Measurements from ENCODE around the gene RHPN2. TPM values are rescaled to one million over a fixed set of nuclear protein-coding genes. Genes with fewer than 3 reads are reported as not detected.

Gene RHPN2
- total RNA-seq, 5 donors from 2014 or later (not counting 1 experiment from before 2014, with no cell fraction given): 0.16 to 0.66 (median 0.33) TPM

GRCh38 chr19:33089010-33089409 is 24.3 kb upstream of the RHPN2 start:
- Mint-ChIP-seq H3K4me1 (peaks cover 0 to 13% (median 12%) of the 10 kb centered on the region in 3 donors), H3K4me3 (no peak overlapping the region), H3K27me3 (no peaks in the 10 kb centered on the region), H3K9me3 (no peaks in the 10 kb centered on the region), H3K27ac (no peak overlapping the region), H3K36me3 (peaks cover 35% of the 10 kb centered on the region)
- ChIA-PET CTCF (no interaction called here), POLR2A (no interaction called here)
- Histone ChIP-seq H3K27ac (ENCODE audit: low read length) (no peak overlapping the region), H3K9me3 (no peaks in the 10 kb centered on the region), H3K4me3 (ENCODE audit: control insufficient read depth in 1 of 2, extremely low read depth in 1 of 2, low read length in 1 of 2) (no peak overlapping the region), H3K4me1 (ENCODE audit: control insufficient read depth in 1 of 2, extremely low read depth in 1 of 2, insufficient read depth in 2 of 2, low read length in 2 of 2) (no peaks in the 10 kb centered on the region), H3K36me3 (ENCODE audit: control insufficient read depth in 2 of 2, extremely low read depth in 1 of 2, insufficient read depth in 1 of 2, low read length in 1 of 2) (peaks cover 6 to 43% of the 10 kb centered on the region in 2 donors), H3K27me3 (replicated peaks in 1 of 2; ENCODE audit: control insufficient read depth in 2 of 2, extremely low read depth in 1 of 2, insufficient read depth in 2 of 2, low read length in 1 of 2) (no peaks in the 10 kb centered on the region)
- 96% methylated on average over 3 of the region's 3 CpGs for WGBS (ENCODE audit: insufficient coverage)
- DNase-seq (no peak), ATAC-seq (replicated peaks in 1 of 4) (no peak)

- CTCF ChIA-PET: no interaction called here
Observed at GRCh38 chr19:33086955-33087354, 22.3 kb upstream of the RHPN2 start.

GRCh38 chr19:33085570-33086128 is 21.0 kb upstream of the RHPN2 start:
- POLR2A ChIA-PET: no interaction called here

More at GRCh38 chr19:33086955-33087354, 22.3 kb upstream of the RHPN2 start:
- Histone ChIP-seq H3K4me3 (ENCODE audit: control insufficient read depth in 1 of 2, extremely low read depth in 1 of 2, low read length in 1 of 2) (no peak overlapping the region), H3K27me3 (replicated peaks in 1 of 2; ENCODE audit: control insufficient read depth in 2 of 2, extremely low read depth in 1 of 2, insufficient read depth in 2 of 2, low read length in 1 of 2) (no peaks in the 10 kb centered on the region), H3K27ac (ENCODE audit: low read length) (no peak overlapping the region), H3K9me3 (no peaks in the 10 kb centered on the region), H3K4me1 (ENCODE audit: control insufficient read depth in 1 of 2, extremely low read depth in 1 of 2, insufficient read depth in 2 of 2, low read length in 2 of 2) (peaks cover 3 to 10% of the 10 kb centered on the region in 2 experiments), H3K36me3 (ENCODE audit: control insufficient read depth in 2 of 2, extremely low read depth in 1 of 2, insufficient read depth in 1 of 2, low read length in 1 of 2) (peaks cover 6 to 28% of the 10 kb centered on the region in 2 donors)
- no peaks in the 10 kb centered on the region for H3K27me3 Mint-ChIP-seq
- H3K9me3 Mint-ChIP-seq: no peaks in the 10 kb centered on the region
- H3K36me3 Mint-ChIP-seq: peaks cover 25% of the 10 kb centered on the region
- POLR2A ChIA-PET: interaction anchor here in 1 of 2 donors (0.7 kb wide), 1 partner anchor 1516 kb away, joined by 5 read pairs; no protein-coding TSS in a partner anchor
- H3K4me1 Mint-ChIP-seq: peaks cover 3 to 23% (median 19%) of the 10 kb centered on the region in 3 donors
- no CpG with 5 or more reads among the region's 1 CpG for WGBS (ENCODE audit: insufficient coverage)
- H3K27ac Mint-ChIP-seq: no peak overlapping the region
- DNase-seq (no peak), ATAC-seq (replicated peaks in 1 of 4) (no peak)
- no peak overlapping the region for H3K4me3 Mint-ChIP-seq

DNA sequence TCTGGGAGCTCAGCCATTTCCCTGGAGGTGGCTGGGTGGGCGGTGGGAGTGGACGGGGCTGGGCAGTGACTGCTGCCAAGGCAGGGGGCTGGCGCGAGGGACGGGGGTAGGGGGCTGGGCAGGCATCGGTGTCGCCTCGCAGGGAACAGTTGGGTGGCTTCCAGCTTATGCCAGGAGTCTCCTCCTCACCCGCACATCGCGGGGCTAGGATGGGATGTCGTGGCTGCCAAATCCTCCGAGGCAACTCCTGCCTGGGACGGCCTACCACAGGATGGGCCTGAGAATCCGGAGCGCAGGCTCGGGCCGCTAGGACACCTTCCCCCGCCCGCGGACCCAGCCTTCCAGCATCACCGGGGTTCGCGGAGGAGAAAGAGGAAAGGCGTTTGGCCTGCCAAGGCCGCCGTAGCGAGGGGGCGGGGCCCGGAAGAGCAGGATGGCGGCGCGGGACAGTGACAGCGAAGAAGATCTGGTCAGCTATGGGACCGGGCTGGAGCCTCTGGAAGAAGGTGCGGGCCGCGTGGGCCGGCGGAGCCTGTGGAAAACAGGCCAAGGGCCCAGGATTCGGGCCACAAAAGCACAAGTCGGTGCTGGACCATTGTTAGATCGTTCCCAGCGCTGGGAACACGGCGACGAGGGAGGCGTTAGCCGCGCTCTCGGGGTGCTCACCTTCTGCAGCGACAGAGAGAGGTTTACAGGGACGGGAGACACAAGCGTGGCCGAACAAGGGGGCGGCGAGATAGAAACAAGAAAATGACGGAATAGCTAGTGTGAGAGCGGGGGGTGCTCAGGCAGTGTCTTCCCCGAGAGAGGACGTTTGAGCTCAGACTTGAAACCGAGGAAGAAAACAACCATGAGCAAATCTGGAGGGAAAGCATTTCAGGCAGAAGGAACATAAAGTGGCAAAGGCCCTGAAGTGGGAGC is 16.3 kb upstream of the RHPN2 start, which contains the start of gene GPATCH1:
Gene GPATCH1 (plus strand): TSS at position 421 of the 921 bp plus-strand sequence. CDS start 13 bp downstream, at position 434.
- Histone ChIP-seq H3K4me3 (ENCODE audit: control insufficient read depth in 1 of 2, extremely low read depth in 1 of 2, low read length in 1 of 2) (peak within 1 kb of the TSS; percentile 84 to 98), H3K27me3 (replicated peaks in 1 of 2; ENCODE audit: control insufficient read depth in 2 of 2, extremely low read depth in 1 of 2, insufficient read depth in 2 of 2, low read length in 1 of 2) (peaks cover 0 to 3% of the 10 kb centered on the region in 2 experiments), H3K9me3 (no peaks in the 10 kb centered on the region), H3K36me3 (ENCODE audit: control insufficient read depth in 2 of 2, extremely low read depth in 1 of 2, insufficient read depth in 1 of 2, low read length in 1 of 2) (no peaks in the 10 kb centered on the region), H3K27ac (ENCODE audit: low read length) (peak within 1 kb of the TSS; percentile 59), H3K4me1 (ENCODE audit: control insufficient read depth in 1 of 2, extremely low read depth in 1 of 2, insufficient read depth in 2 of 2, low read length in 2 of 2) (peaks cover 5 to 23% of the 10 kb centered on the region in 2 experiments)
- WGBS (ENCODE audit: insufficient coverage): 1% methylated on average over 62 of the region's 62 CpGs
- Mint-ChIP-seq H3K9me3 (no peaks in the 10 kb centered on the region), H3K27me3 (no peaks in the 10 kb centered on the region), H3K36me3 (no peaks in the 10 kb centered on the region), H3K4me1 (peaks cover 16 to 37% (median 30%) of the 10 kb centered on the region in 3 donors), H3K27ac (peak within 1 kb of the TSS; percentile 92 to 95), H3K4me3 (peak within 1 kb of the TSS; percentile 92 to 100 (median 98))
- peak; percentile 56 to 89 (median 78) for DNase-seq
- peak; percentile 96 to 98 (median 97) for ATAC-seq (replicated peaks in 1 of 4)
- ChIA-PET POLR2A (interaction anchor here in 1 of 2 donors (0.6 kb wide), 1 partner anchor 675 kb away, joined by 3 read pairs; the partner anchor contains the start of gene DPY19L3), CTCF (interaction anchor here (0.6 to 0.8 kb wide), 5 partner anchors 32 to 375 kb away, joined by 3 to 16 read pairs (median 6); no protein-coding TSS in a partner anchor)

More at GRCh38 chr19:33085570-33086128, 21.0 kb upstream of the RHPN2 start:
- Histone ChIP-seq H3K4me1 (ENCODE audit: control insufficient read depth in 1 of 2, extremely low read depth in 1 of 2, insufficient read depth in 2 of 2, low read length in 2 of 2) (peaks cover 5 to 19% of the 10 kb centered on the region in 2 experiments), H3K4me3 (ENCODE audit: control insufficient read depth in 1 of 2, extremely low read depth in 1 of 2, low read length in 1 of 2) (no peak overlapping the region), H3K36me3 (ENCODE audit: control insufficient read depth in 2 of 2, extremely low read depth in 1 of 2, insufficient read depth in 1 of 2, low read length in 1 of 2) (peaks cover 6 to 18% of the 10 kb centered on the region in 2 donors), H3K27ac (ENCODE audit: low read length) (no peak overlapping the region), H3K27me3 (replicated peaks in 1 of 2; ENCODE audit: control insufficient read depth in 2 of 2, extremely low read depth in 1 of 2, insufficient read depth in 2 of 2, low read length in 1 of 2) (no peaks in the 10 kb centered on the region), H3K9me3 (no peaks in the 10 kb centered on the region)
- Mint-ChIP-seq H3K27me3 (no peaks in the 10 kb centered on the region), H3K4me3 (no peak overlapping the region), H3K36me3 (peaks cover 15% of the 10 kb centered on the region), H3K27ac (no peak overlapping the region), H3K4me1 (peaks cover 16 to 36% (median 32%) of the 10 kb centered on the region in 3 donors), H3K9me3 (no peaks in the 10 kb centered on the region)
- DNase-seq: no peak
- WGBS (ENCODE audit: insufficient coverage): 92% methylated on average over 2 of the region's 3 CpGs
- no peak for ATAC-seq (replicated peaks in 1 of 4)
- CTCF ChIA-PET: interaction anchor here in 1 of 2 donors (0.6 kb wide), 1 partner anchor 482 kb away, joined by 3 read pairs; no protein-coding TSS in a partner anchor

- no peak for ATAC-seq (replicated peaks in 1 of 4)
- H3K4me3 Mint-ChIP-seq: no peak overlapping the region
Observed at GRCh38 chr19:33075519-33075918, 10.8 kb upstream of the RHPN2 start.

DNA sequence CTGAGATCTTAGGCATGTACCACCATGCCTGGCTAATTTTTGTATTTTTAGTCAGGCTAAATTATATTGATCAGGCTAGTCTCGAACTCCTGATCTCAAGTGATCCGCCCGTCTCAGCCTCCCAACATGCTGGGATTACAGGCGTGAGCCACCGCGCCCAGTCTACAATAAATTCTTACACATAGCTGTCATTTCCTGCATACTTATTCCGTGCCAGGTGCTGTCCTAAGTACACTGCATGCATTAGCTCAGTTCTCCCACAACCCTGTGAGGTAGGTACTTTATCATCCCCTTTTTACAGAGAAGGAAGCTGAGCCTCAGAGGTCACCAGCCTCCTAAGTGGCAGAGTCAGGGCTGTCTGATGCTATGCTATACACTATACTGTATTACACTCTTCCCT is 7.2 kb upstream of the RHPN2 start:
- WGBS (ENCODE audit: insufficient coverage): 90% methylated on average over 2 of the region's 7 CpGs
- Histone ChIP-seq H3K27me3 (replicated peaks in 1 of 2; ENCODE audit: control insufficient read depth in 2 of 2, extremely low read depth in 1 of 2, insufficient read depth in 2 of 2, low read length in 1 of 2) (peaks cover 0 to 9% of the 10 kb centered on the region in 2 experiments), H3K9me3 (no peaks in the 10 kb centered on the region), H3K27ac (ENCODE audit: low read length) (no peak overlapping the region), H3K36me3 (ENCODE audit: control insufficient read depth in 2 of 2, extremely low read depth in 1 of 2, insufficient read depth in 1 of 2, low read length in 1 of 2) (no peaks in the 10 kb centered on the region), H3K4me3 (ENCODE audit: control insufficient read depth in 1 of 2, extremely low read depth in 1 of 2, low read length in 1 of 2) (no peak overlapping the region), H3K4me1 (ENCODE audit: control insufficient read depth in 1 of 2, extremely low read depth in 1 of 2, insufficient read depth in 2 of 2, low read length in 2 of 2) (no peaks in the 10 kb centered on the region)
- no peaks in the 10 kb centered on the region for H3K27me3 Mint-ChIP-seq
- H3K4me1 Mint-ChIP-seq: no peaks in the 10 kb centered on the region
- H3K4me3 Mint-ChIP-seq: no peak overlapping the region
- H3K36me3 Mint-ChIP-seq: no peaks in the 10 kb centered on the region
- ChIA-PET POLR2A (no interaction called here), CTCF (no interaction called here)
- H3K27ac Mint-ChIP-seq: no peak overlapping the region
- no peaks in the 10 kb centered on the region for H3K9me3 Mint-ChIP-seq
- DNase-seq (no peak), ATAC-seq (replicated peaks in 1 of 4) (no peak)

More at GRCh38 chr19:33075519-33075918, 10.8 kb upstream of the RHPN2 start:
- Mint-ChIP-seq H3K9me3 (no peaks in the 10 kb centered on the region), H3K27ac (no peak overlapping the region), H3K36me3 (no peaks in the 10 kb centered on the region), H3K4me1 (peaks cover 0 to 3% (median 0%) of the 10 kb centered on the region in 3 donors), H3K27me3 (no peaks in the 10 kb centered on the region)
- Histone ChIP-seq H3K36me3 (ENCODE audit: control insufficient read depth in 2 of 2, extremely low read depth in 1 of 2, insufficient read depth in 1 of 2, low read length in 1 of 2) (no peaks in the 10 kb centered on the region), H3K4me1 (ENCODE audit: control insufficient read depth in 1 of 2, extremely low read depth in 1 of 2, insufficient read depth in 2 of 2, low read length in 2 of 2) (peaks cover 0 to 3% of the 10 kb centered on the region in 2 experiments), H3K27ac (ENCODE audit: low read length) (no peak overlapping the region), H3K9me3 (no peaks in the 10 kb centered on the region), H3K27me3 (replicated peaks in 1 of 2; ENCODE audit: control insufficient read depth in 2 of 2, extremely low read depth in 1 of 2, insufficient read depth in 2 of 2, low read length in 1 of 2) (peaks cover 0 to 10% of the 10 kb centered on the region in 2 experiments), H3K4me3 (ENCODE audit: control insufficient read depth in 1 of 2, extremely low read depth in 1 of 2, low read length in 1 of 2) (no peak overlapping the region)
- CTCF ChIA-PET: no interaction called here
- WGBS (ENCODE audit: insufficient coverage): 88% methylated on average over 1 of the region's 2 CpGs
- no peak for DNase-seq
- POLR2A ChIA-PET: no interaction called here

Measured in T-cell (primary cell).